ENCODE data around the gene STUM.

STUM gene

DNA sequence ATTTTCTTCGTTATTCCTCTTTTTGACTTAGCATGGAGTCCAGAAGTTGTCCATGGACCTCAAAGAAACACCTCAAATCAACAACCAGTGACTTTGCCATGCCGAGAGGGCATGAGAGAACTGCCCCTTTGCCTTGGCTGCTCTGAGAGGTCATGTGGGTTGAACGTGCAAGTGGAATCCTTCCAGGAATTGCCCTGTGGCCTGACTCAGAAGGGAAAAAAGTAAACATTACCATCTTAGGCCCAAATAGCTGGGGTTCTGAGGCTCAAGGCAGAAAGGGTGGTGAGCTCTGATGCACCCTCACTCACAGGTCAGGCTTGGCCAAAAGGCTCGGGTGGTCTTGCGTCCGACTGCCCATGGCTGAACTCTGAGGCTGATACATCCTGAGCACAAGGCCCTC is 15.1 kb downstream of the STUM start:
- H3K27ac ChIP-seq (ENCODE audit: poor library complexity, severe bottlenecking) = no peak overlapping the region
- no peaks in the 10 kb centered on the region for H3K9me3 ChIP-seq (ENCODE audit: severe bottlenecking)
- no peaks in the 10 kb centered on the region for H3K27me3 ChIP-seq (ENCODE audit: insufficient read depth, poor library complexity, severe bottlenecking)
- H3K36me3 ChIP-seq (ENCODE audit: low read depth) = no peaks in the 10 kb centered on the region
- H3K4me1 ChIP-seq (ENCODE audit: insufficient read depth, poor library complexity, severe bottlenecking) = no peaks in the 10 kb centered on the region
- DNase-seq (ENCODE audit: low spot score) = no peak
- ATAC-seq (ENCODE audit: low read depth) = no peak
- H3K4me3 ChIP-seq (ENCODE audit: severe bottlenecking) = no peak overlapping the region
- TF ChIP-seq, protein P1, sequence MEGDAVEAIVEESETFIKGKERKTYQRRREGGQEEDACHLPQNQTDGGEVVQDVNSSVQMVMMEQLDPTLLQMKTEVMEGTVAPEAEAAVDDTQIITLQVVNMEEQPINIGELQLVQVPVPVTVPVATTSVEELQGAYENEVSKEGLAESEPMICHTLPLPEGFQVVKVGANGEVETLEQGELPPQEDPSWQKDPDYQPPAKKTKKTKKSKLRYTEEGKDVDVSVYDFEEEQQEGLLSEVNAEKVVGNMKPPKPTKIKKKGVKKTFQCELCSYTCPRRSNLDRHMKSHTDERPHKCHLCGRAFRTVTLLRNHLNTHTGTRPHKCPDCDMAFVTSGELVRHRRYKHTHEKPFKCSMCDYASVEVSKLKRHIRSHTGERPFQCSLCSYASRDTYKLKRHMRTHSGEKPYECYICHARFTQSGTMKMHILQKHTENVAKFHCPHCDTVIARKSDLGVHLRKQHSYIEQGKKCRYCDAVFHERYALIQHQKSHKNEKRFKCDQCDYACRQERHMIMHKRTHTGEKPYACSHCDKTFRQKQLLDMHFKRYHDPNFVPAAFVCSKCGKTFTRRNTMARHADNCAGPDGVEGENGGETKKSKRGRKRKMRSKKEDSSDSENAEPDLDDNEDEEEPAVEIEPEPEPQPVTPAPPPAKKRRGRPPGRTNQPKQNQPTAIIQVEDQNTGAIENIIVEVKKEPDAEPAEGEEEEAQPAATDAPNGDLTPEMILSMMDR (IDR thresholded peaks at IDR 0.05; ENCODE audit: poor library complexity, severe bottlenecking) = no peak

GRCh38 chr1:226565476-226565875 is 16.9 kb downstream of the STUM start:
- TF ChIP-seq, protein P1 (IDR thresholded peaks at IDR 0.05; ENCODE audit: poor library complexity, severe bottlenecking) = no peak
- Histone ChIP-seq H3K4me1 (ENCODE audit: insufficient read depth, poor library complexity, severe bottlenecking) (no peaks in the 10 kb centered on the region), H3K4me3 (ENCODE audit: severe bottlenecking) (no peak overlapping the region), H3K9me3 (ENCODE audit: severe bottlenecking) (no peaks in the 10 kb centered on the region), H3K36me3 (ENCODE audit: low read depth) (no peaks in the 10 kb centered on the region), H3K27ac (ENCODE audit: poor library complexity, severe bottlenecking) (no peak overlapping the region), H3K27me3 (ENCODE audit: insufficient read depth, poor library complexity, severe bottlenecking) (no peaks in the 10 kb centered on the region)
- DNase-seq (ENCODE audit: low spot score) = no peak
- ATAC-seq (ENCODE audit: low read depth) = no peak

GRCh38 chr1:226566234-226566633 is 17.7 kb downstream of the STUM start:
- ATAC-seq (ENCODE audit: low read depth) = no peak
- no peaks in the 10 kb centered on the region for H3K27me3 ChIP-seq (ENCODE audit: insufficient read depth, poor library complexity, severe bottlenecking)
- TF ChIP-seq, protein P1 (IDR thresholded peaks at IDR 0.05; ENCODE audit: poor library complexity, severe bottlenecking) = no peak

GRCh38 chr1:226566760-226567159 is 18.2 kb downstream of the STUM start:
- Histone ChIP-seq H3K27me3 (ENCODE audit: insufficient read depth, poor library complexity, severe bottlenecking) (no peaks in the 10 kb centered on the region), H3K9me3 (ENCODE audit: severe bottlenecking) (no peaks in the 10 kb centered on the region), H3K4me3 (ENCODE audit: severe bottlenecking) (no peak overlapping the region), H3K27ac (ENCODE audit: poor library complexity, severe bottlenecking) (no peak overlapping the region), H3K4me1 (ENCODE audit: insufficient read depth, poor library complexity, severe bottlenecking) (no peaks in the 10 kb centered on the region), H3K36me3 (ENCODE audit: low read depth) (no peaks in the 10 kb centered on the region)
- no peak for ATAC-seq (ENCODE audit: low read depth)
- TF ChIP-seq, protein P1 (IDR thresholded peaks at IDR 0.05; ENCODE audit: poor library complexity, severe bottlenecking) = no peak
- DNase-seq (ENCODE audit: low spot score) = no peak

More at GRCh38 chr1:226566234-226566633, 17.7 kb downstream of the STUM start:
- Histone ChIP-seq H3K27ac (ENCODE audit: poor library complexity, severe bottlenecking) (no peak overlapping the region), H3K9me3 (ENCODE audit: severe bottlenecking) (no peaks in the 10 kb centered on the region), H3K4me3 (ENCODE audit: severe bottlenecking) (no peak overlapping the region), H3K36me3 (ENCODE audit: low read depth) (no peaks in the 10 kb centered on the region), H3K4me1 (ENCODE audit: insufficient read depth, poor library complexity, severe bottlenecking) (no peaks in the 10 kb centered on the region)
- DNase-seq (ENCODE audit: low spot score) = no peak

GRCh38 chr1:226568077-226568831 is 19.7 kb downstream of the STUM start:
- Histone ChIP-seq H3K4me1 (ENCODE audit: insufficient read depth, poor library complexity, severe bottlenecking) (no peaks in the 10 kb centered on the region), H3K36me3 (ENCODE audit: low read depth) (no peaks in the 10 kb centered on the region), H3K27me3 (ENCODE audit: insufficient read depth, poor library complexity, severe bottlenecking) (no peaks in the 10 kb centered on the region), H3K4me3 (ENCODE audit: severe bottlenecking) (no peak overlapping the region), H3K27ac (ENCODE audit: poor library complexity, severe bottlenecking) (no peak overlapping the region), H3K9me3 (ENCODE audit: severe bottlenecking) (no peaks in the 10 kb centered on the region)
- TF ChIP-seq, protein P1 (IDR thresholded peaks at IDR 0.05; ENCODE audit: poor library complexity, severe bottlenecking) = no peak
- DNase-seq (ENCODE audit: low spot score) (no peak), ATAC-seq (ENCODE audit: low read depth) (no peak)
